Hepatocyte (in vitro differentiated cells): ENCODE measurements around the gene MGMT. TPM values are rescaled to one million over a fixed set of nuclear protein-coding genes. Genes with fewer than 3 reads are reported as not detected.

ENCODE experiments used
- DNase-seq: peaks from one replicate; pipeline ENCODE4 v3.0.0-alpha.2; 2016; ENCODE audit warnings: low spot score
- H2AFZ ChIP-seq: fragments of 200-600 bp; sonication (generic); 2 replicates; pipeline ENCODE4 v1.6.0; 2016; ENCODE audit warnings: antibody characterized with exemption, mild to moderate bottlenecking
- H3K27ac ChIP-seq: fragments of 200-600 bp; sonication (generic); 2 replicates; pipeline ENCODE4 v1.5.1; 2016; ENCODE audit warnings: mild to moderate bottlenecking
- H3K27me3 ChIP-seq: fragments of 200-600 bp; sonication (generic); 2 replicates; pipeline ENCODE4 v1.6.1; 2016
- H3K36me3 ChIP-seq: fragments of 200-600 bp; sonication (generic); replicated peaks from 2 replicates; pipeline ENCODE4 v1.5.1; 2016; ENCODE audit warnings: low read depth; ENCODE audit not compliant: insufficient read depth
- H3K4me1 ChIP-seq: fragments of 200-600 bp; sonication (generic); 2 replicates; pipeline ENCODE4 v1.5.1; 2016; ENCODE audit warnings: mild to moderate bottlenecking, moderate library complexity; ENCODE audit not compliant: insufficient read depth
- H3K4me2 ChIP-seq: fragments of 200-600 bp; sonication (generic); 2 replicates; pipeline ENCODE4 v1.6.0; 2016
- H3K4me3 ChIP-seq: fragments of 200-600 bp; sonication (generic); 2 replicates; pipeline ENCODE4 v1.5.1; 2016; ENCODE audit warnings: mild to moderate bottlenecking
- H3K79me2 ChIP-seq: fragments of 200-600 bp; sonication (generic); 2 replicates; pipeline ENCODE4 v1.6.0; 2017; ENCODE audit warnings: mild to moderate bottlenecking
- H3K9me2 ChIP-seq: fragments of 200-600 bp; sonication (generic); replicated peaks from 2 replicates; pipeline ENCODE4 v1.6.0; 2017; ENCODE audit warnings: mild to moderate bottlenecking; ENCODE audit not compliant: insufficient read depth
- H3K9me3 ChIP-seq: fragments of 200-600 bp; sonication (generic); 2 replicates; pipeline ENCODE4 v1.5.1; 2016; ENCODE audit warnings: low read depth, mild to moderate bottlenecking
- H4K20me1 ChIP-seq: fragments of 200-600 bp; sonication (generic); 2 replicates; pipeline ENCODE4 v1.6.0; 2016; ENCODE audit warnings: mild to moderate bottlenecking; ENCODE audit not compliant: insufficient read depth, poor library complexity, severe bottlenecking
- CTCF ChIP-seq: fragments of 200-600 bp; sonication (generic); IDR thresholded peaks from 2 replicates; pipeline ENCODE4 v1.5.1; 2016; ENCODE audit warnings: antibody characterized with exemption, mild to moderate bottlenecking; ENCODE audit not compliant: poor library complexity
- EZH2 ChIP-seq: fragments of 200-600 bp; sonication (generic); IDR thresholded peaks from 2 replicates; pipeline ENCODE4 v1.6.1; 2016; ENCODE audit warnings: antibody characterized with exemption, mild to moderate bottlenecking, borderline replicate concordance
- EZH2phosphoT487 ChIP-seq: fragments of 200-600 bp; sonication (generic); IDR thresholded peaks from one replicate; pipeline ENCODE4 v1.6.1; 2018; ENCODE audit warnings: antibody characterized with exemption, mild to moderate bottlenecking, low read depth, moderate library complexity; ENCODE audit not compliant: unreplicated experiment, severe bottlenecking
- WGBS: methylation state at CpG from one replicate; pipeline ENCODE4 v1.1.6; 2016; ENCODE audit warnings: low lambda C conversion rate; ENCODE audit errors: missing lambda C conversion rate; 5-methylcytosine and 5-hydroxymethylcytosine counted together
- polyA plus RNA-seq: library from polyadenylated mRNA; unstranded; fragments of >200 nt; fragmentation: Nextera tagmentation; extraction: Ambion mirVana; gene quantifications from 2 replicates; pipeline ENCODE4 v1.2.1, GENCODE V29; 2016
- total RNA-seq: library from RNA; depleted of rRNA; stranded (reverse); fragments of >200 nt; gene quantifications from 2 replicates; pipeline ENCODE4 v1.2.3, GENCODE V29; 2014

The MGMT gene
- total and polyA plus RNA-seq, 2 experiments from 2014 or later: 41.5 to 41.9 TPM

GRCh38 chr10:129799942-129800341 is 332.9 kb downstream of the MGMT start:
- Histone ChIP-seq H3K4me3 (no peak overlapping the region), H3K27me3 (no peaks in the 10 kb centered on the region), H3K36me3 (no peaks in the 10 kb centered on the region), H2AFZ (no peak overlapping the region), H3K9me3 (peaks cover 9% of the 10 kb centered on the region), H3K27ac (no peak overlapping the region), H3K79me2 (no peaks in the 10 kb centered on the region), H3K9me2 (no peaks in the 10 kb centered on the region), H3K4me1 (no peaks in the 10 kb centered on the region), H4K20me1 (no peaks in the 10 kb centered on the region), H3K4me2 (no peak overlapping the region)
- no peak for DNase-seq
- no peak for TF ChIP-seq EZH2
- no peak for TF ChIP-seq EZH2phosphoT487
- no peak for TF ChIP-seq CTCF
- WGBS: 84% methylated on average over 3 of the region's 3 CpGs

GRCh38 chr10:129800796-129801340 is 333.8 kb downstream of the MGMT start:
- no peak for DNase-seq
- Histone ChIP-seq H3K4me1 (no peaks in the 10 kb centered on the region), H3K27me3 (no peaks in the 10 kb centered on the region), H3K4me2 (no peak overlapping the region), H3K9me3 (peaks cover 9% of the 10 kb centered on the region), H2AFZ (no peak overlapping the region), H3K9me2 (no peaks in the 10 kb centered on the region), H3K27ac (no peak overlapping the region), H3K36me3 (no peaks in the 10 kb centered on the region), H4K20me1 (no peaks in the 10 kb centered on the region), H3K4me3 (no peak overlapping the region), H3K79me2 (no peaks in the 10 kb centered on the region)
- TF ChIP-seq EZH2phosphoT487 (no peak), EZH2 (no peak), CTCF (no peak)
- WGBS: 88% methylated on average over 14 of the region's 14 CpGs

- H3K4me3 ChIP-seq: no peak overlapping the region
- H3K9me2 ChIP-seq: no peaks in the 10 kb centered on the region
- no peaks in the 10 kb centered on the region for H3K27me3 ChIP-seq
- no peak overlapping the region for H3K4me2 ChIP-seq
- 92% methylated on average over 7 of the region's 7 CpGs for WGBS
- no peaks in the 10 kb centered on the region for H3K4me1 ChIP-seq
- H3K27ac ChIP-seq: no peak overlapping the region
- H4K20me1 ChIP-seq: no peaks in the 10 kb centered on the region
- H2AFZ ChIP-seq: no peak overlapping the region
- H3K36me3 ChIP-seq: no peaks in the 10 kb centered on the region
- peaks cover 9% of the 10 kb centered on the region for H3K9me3 ChIP-seq
- no peak for DNase-seq
- no peaks in the 10 kb centered on the region for H3K79me2 ChIP-seq
- no peak for TF ChIP-seq EZH2phosphoT487
Observed at GRCh38 chr10:129807211-129807610, 340.2 kb downstream of the MGMT start.

- no peak overlapping the region for H2AFZ ChIP-seq
- no peak for DNase-seq
- no peak for TF ChIP-seq EZH2phosphoT487
- no peak for TF ChIP-seq EZH2
- TF ChIP-seq CTCF: no peak
- H3K9me3 ChIP-seq: peaks cover 9% of the 10 kb centered on the region
- no peaks in the 10 kb centered on the region for H3K79me2 ChIP-seq
- 95% methylated on average over 26 of the region's 26 CpGs for WGBS
- H3K4me1 ChIP-seq: no peaks in the 10 kb centered on the region
- no peak overlapping the region for H3K4me3 ChIP-seq
- no peaks in the 10 kb centered on the region for H4K20me1 ChIP-seq
- no peaks in the 10 kb centered on the region for H3K9me2 ChIP-seq
- no peak overlapping the region for H3K4me2 ChIP-seq
- H3K36me3 ChIP-seq: no peaks in the 10 kb centered on the region
- H3K27me3 ChIP-seq: no peaks in the 10 kb centered on the region
- H3K27ac ChIP-seq: no peak overlapping the region
Observed at GRCh38 chr10:129808092-129808983, 341.3 kb downstream of the MGMT start.
